Endodermal cell (in vitro differentiated cells): ENCODE measurements around the gene DPM3. TPM values are rescaled to one million over a fixed set of nuclear protein-coding genes. Genes with fewer than 3 reads are reported as not detected.

Experiments
- DNase-seq: peaks from one replicate; pipeline ENCODE4 v3.0.0-alpha.2; 2017
- H3K27ac ChIP-seq: 2 replicates; pipeline ENCODE4 v1.5.1; 2013; ENCODE audit warnings: mild to moderate bottlenecking, low read depth, low read length, moderate library complexity
- H3K27me3 ChIP-seq: 2 replicates; pipeline ENCODE4 v1.6.1; 2013; ENCODE audit warnings: mild to moderate bottlenecking, low read length, moderate library complexity; ENCODE audit not compliant: insufficient read depth, control insufficient read depth, poor library complexity, severe bottlenecking
- H3K36me3 ChIP-seq: 2 replicates; pipeline ENCODE4 v1.7.0; 2013; ENCODE audit warnings: mild to moderate bottlenecking, low read length, moderate library complexity; ENCODE audit not compliant: control insufficient read depth, insufficient read depth
- H3K4me1 ChIP-seq: one replicate; pipeline ENCODE4 v1.7.0; 2013; ENCODE audit warnings: low read length; ENCODE audit not compliant: control insufficient read depth, insufficient read depth
- H3K4me3 ChIP-seq: 2 replicates; pipeline ENCODE4 v1.5.1; 2013; ENCODE audit warnings: mild to moderate bottlenecking, low read length, moderate library complexity
- H3K9ac ChIP-seq: 2 replicates; pipeline ENCODE4 v1.6.1; 2013; ENCODE audit warnings: mild to moderate bottlenecking, low read length, moderate library complexity; ENCODE audit not compliant: poor library complexity, severe bottlenecking; ENCODE audit errors: extremely low read depth
- H3K9me3 ChIP-seq: 2 replicates; pipeline ENCODE4 v1.6.1; 2013; ENCODE audit warnings: mild to moderate bottlenecking, low read length, moderate library complexity; ENCODE audit not compliant: control insufficient read depth
- H3K27ac Mint-ChIP-seq: 2 replicates; pipeline ENCODE4 v1.8.0; 2020; ENCODE audit warnings: mixed read lengths
- H3K27me3 Mint-ChIP-seq: 2 replicates; pipeline ENCODE4 v1.8.0; 2021; ENCODE audit warnings: mild to moderate bottlenecking, mixed read lengths; ENCODE audit not compliant: insufficient read depth
- H3K36me3 Mint-ChIP-seq: 2 replicates; pipeline ENCODE4 v1.8.0; 2020; ENCODE audit warnings: low read depth, mixed read lengths
- H3K4me1 Mint-ChIP-seq: 2 replicates; pipeline ENCODE4 v1.8.0; 2020; ENCODE audit warnings: mixed read lengths
- H3K4me3 Mint-ChIP-seq: 2 replicates; pipeline ENCODE4 v1.8.0; 2020; ENCODE audit warnings: mild to moderate bottlenecking, moderate library complexity, mixed read lengths
- H3K9me3 Mint-ChIP-seq: 2 replicates; pipeline ENCODE4 v1.8.0; 2020; ENCODE audit warnings: mild to moderate bottlenecking, mixed read lengths
- CTCF ChIP-seq: fragments of 200-600 bp; sonication (generic); conservative IDR thresholded peaks from 2 replicates; pipeline ENCODE4 v1.5.0; 2021; ENCODE audit warnings: antibody characterized with exemption, mild to moderate bottlenecking
- WGBS, 2 experiments: methylation state at CpG; one replicate each; pipeline versions ENCODE4 v1.1.5 to v1.1.7; 2013; ENCODE audit warnings: missing lambda C conversion rate in 2 of 2, mixed read lengths in 1 of 2; ENCODE audit not compliant: insufficient coverage in 1 of 2, insufficient read length in 1 of 2; 5-methylcytosine and 5-hydroxymethylcytosine counted together
- total RNA-seq, 2 donors: library from RNA; stranded (reverse); fragmentation: NEBNext Ultra II Directional in 1 of 2; extraction: Animal tissue kit (Norgen Biotek cat#: 25700) in 1 of 2; gene quantifications; 2 replicates in 1 of 2; 3 replicates in 1 of 2; pipeline ENCODE4 v1.2.1, GENCODE V29; 2021

DPM3 gene
- total RNA-seq, 2 donors from 2014 or later = 48.8 to 73.4 TPM

- peaks cover 90% of the 10 kb centered on the region for H3K27me3 Mint-ChIP-seq
- H3K27ac Mint-ChIP-seq = no peak overlapping the region
- peaks cover 80% of the 10 kb centered on the region for H3K27me3 ChIP-seq
- H3K4me3 ChIP-seq = no peak overlapping the region
- no peak overlapping the region for H3K27ac ChIP-seq
- H3K9me3 ChIP-seq = no peaks in the 10 kb centered on the region
- no peak for TF ChIP-seq CTCF
- no peaks in the 10 kb centered on the region for H3K36me3 Mint-ChIP-seq
- H3K4me1 Mint-ChIP-seq = peaks cover 29% of the 10 kb centered on the region
- no peaks in the 10 kb centered on the region for H3K36me3 ChIP-seq
- H3K9ac ChIP-seq = no peak overlapping the region
- 53 to 72% methylated on average over 11 to 16 of the region's 16 CpGs for WGBS, 2 experiments
- H3K9me3 Mint-ChIP-seq = no peaks in the 10 kb centered on the region
- DNase-seq = peak; percentile 61
- H3K4me3 Mint-ChIP-seq = no peak overlapping the region
- peaks cover 12% of the 10 kb centered on the region for H3K4me1 ChIP-seq
These were observed 15.5 kb downstream of the DPM3 start for GRCh38 chr1:155124503-155125463.

- Mint-ChIP-seq H3K27me3 (peaks cover 90% of the 10 kb centered on the region), H3K27ac (no peak overlapping the region)
These were observed 16.5 kb downstream of the DPM3 start for GRCh38 chr1:155123801-155124200.

DNA sequence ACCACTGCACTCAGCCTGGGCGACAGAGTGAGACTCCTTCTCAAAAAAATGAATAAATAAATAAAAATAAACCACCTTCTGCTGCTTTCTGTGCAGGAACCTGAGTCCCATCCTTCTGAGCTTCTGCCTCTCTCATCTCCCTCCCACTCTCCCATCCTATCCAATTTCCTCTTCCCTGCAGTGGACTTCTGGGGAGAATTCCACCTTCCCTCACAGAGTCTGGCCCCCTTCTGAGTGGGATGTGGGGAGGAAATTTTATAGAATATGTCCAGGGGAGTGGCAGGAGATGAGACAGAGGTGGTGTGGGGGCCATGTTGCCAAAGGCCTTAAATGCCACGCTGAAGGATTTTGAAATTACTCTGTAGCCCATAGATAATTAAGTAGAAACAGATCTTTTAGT, 18.0 kb downstream of the DPM3 start:
- Mint-ChIP-seq H3K4me3 (no peak overlapping the region), H3K27me3 (peaks cover 88% of the 10 kb centered on the region), H3K9me3 (no peaks in the 10 kb centered on the region), H3K4me1 (peaks cover 13% of the 10 kb centered on the region), H3K36me3 (no peaks in the 10 kb centered on the region), H3K27ac (no peak overlapping the region)
- Histone ChIP-seq H3K9me3 (no peaks in the 10 kb centered on the region), H3K36me3 (no peaks in the 10 kb centered on the region), H3K9ac (no peak overlapping the region), H3K4me3 (no peak overlapping the region), H3K27ac (no peak overlapping the region), H3K4me1 (no peaks in the 10 kb centered on the region), H3K27me3 (peaks cover 56% of the 10 kb centered on the region)
- DNase-seq = no peak
- 83 to 100% methylated on average over 1 to 2 of the region's 2 CpGs for WGBS, 2 experiments
- no peak for TF ChIP-seq CTCF

More at GRCh38 chr1:155123801-155124200, 16.5 kb downstream of the DPM3 start:
- Histone ChIP-seq H3K27ac (no peak overlapping the region), H3K9ac (no peak overlapping the region), H3K36me3 (no peaks in the 10 kb centered on the region), H3K4me3 (no peak overlapping the region), H3K9me3 (no peaks in the 10 kb centered on the region), H3K4me1 (peaks cover 4% of the 10 kb centered on the region), H3K27me3 (peaks cover 71% of the 10 kb centered on the region)
- Mint-ChIP-seq H3K36me3 (no peaks in the 10 kb centered on the region), H3K9me3 (no peaks in the 10 kb centered on the region), H3K4me1 (peaks cover 20% of the 10 kb centered on the region), H3K4me3 (no peak overlapping the region)
- no peak for TF ChIP-seq CTCF
- WGBS, 2 experiments = 71 to 88% methylated on average over 1 to 4 of the region's 4 CpGs
- no peak for DNase-seq
